Measurements from ENCODE around the gene TMEM158. TPM values are rescaled to one million over a fixed set of nuclear protein-coding genes. Genes with fewer than 3 reads are reported as not detected.

TMEM158 gene
- total and polyA plus RNA-seq, 2 donors (not counting 1 experiment from before 2014, with no cell fraction given): 31.6 to 125 TPM

- H2AFZ ChIP-seq (ENCODE audit: low read length): no peak overlapping the region
- no peaks in the 10 kb centered on the region for H3K9me3 ChIP-seq (ENCODE audit: control insufficient read depth, insufficient read depth, low read depth, low read length)
- H4K20me1 ChIP-seq (ENCODE audit: control insufficient read depth, extremely low read depth, insufficient read depth, low read length): no peaks in the 10 kb centered on the region
- no peaks in the 10 kb centered on the region for H3K27me3 ChIP-seq (ENCODE audit: control insufficient read depth, insufficient read depth, low read length)
- TF ChIP-seq, protein P1, sequence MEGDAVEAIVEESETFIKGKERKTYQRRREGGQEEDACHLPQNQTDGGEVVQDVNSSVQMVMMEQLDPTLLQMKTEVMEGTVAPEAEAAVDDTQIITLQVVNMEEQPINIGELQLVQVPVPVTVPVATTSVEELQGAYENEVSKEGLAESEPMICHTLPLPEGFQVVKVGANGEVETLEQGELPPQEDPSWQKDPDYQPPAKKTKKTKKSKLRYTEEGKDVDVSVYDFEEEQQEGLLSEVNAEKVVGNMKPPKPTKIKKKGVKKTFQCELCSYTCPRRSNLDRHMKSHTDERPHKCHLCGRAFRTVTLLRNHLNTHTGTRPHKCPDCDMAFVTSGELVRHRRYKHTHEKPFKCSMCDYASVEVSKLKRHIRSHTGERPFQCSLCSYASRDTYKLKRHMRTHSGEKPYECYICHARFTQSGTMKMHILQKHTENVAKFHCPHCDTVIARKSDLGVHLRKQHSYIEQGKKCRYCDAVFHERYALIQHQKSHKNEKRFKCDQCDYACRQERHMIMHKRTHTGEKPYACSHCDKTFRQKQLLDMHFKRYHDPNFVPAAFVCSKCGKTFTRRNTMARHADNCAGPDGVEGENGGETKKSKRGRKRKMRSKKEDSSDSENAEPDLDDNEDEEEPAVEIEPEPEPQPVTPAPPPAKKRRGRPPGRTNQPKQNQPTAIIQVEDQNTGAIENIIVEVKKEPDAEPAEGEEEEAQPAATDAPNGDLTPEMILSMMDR (conservative IDR thresholded peaks at IDR 0.05 in 1 of 2, IDR thresholded peaks at IDR 0.05 in 1 of 2; ENCODE audit: low read depth in 1 of 2, low read length in 2 of 2): no peak
- TF ChIP-seq EZH2 (IDR thresholded peaks at IDR 0.05; ENCODE audit: low read length, missing control alignments): no peak
- H3K27ac ChIP-seq (ENCODE audit: insufficient read depth, low read length): no peak overlapping the region
- H3K4me3 ChIP-seq (replicated peaks in 1 of 4; ENCODE audit: control extremely low read depth in 1 of 4, insufficient read depth in 1 of 4, low read depth in 3 of 4, low read length in 4 of 4): no peak overlapping the region
- H3K4me1 ChIP-seq (ENCODE audit: control insufficient read depth, extremely low read depth, insufficient read depth, low read length): peaks cover 1% of the 10 kb centered on the region
- no peak for DNase-seq (ENCODE audit: low read depth in 2 of 2)
- H3K4me2 ChIP-seq (ENCODE audit: extremely low read depth, insufficient read depth, low read length): no peak overlapping the region
- no peaks in the 10 kb centered on the region for H3K79me2 ChIP-seq (ENCODE audit: control insufficient read depth, insufficient read depth, low read length)
- no peak overlapping the region for H3K9ac ChIP-seq (ENCODE audit: insufficient read depth, low read length)
- H3K36me3 ChIP-seq (ENCODE audit: control insufficient read depth, insufficient read depth, low read length): no peaks in the 10 kb centered on the region
These were observed 49.2 kb downstream of the TMEM158 start for GRCh38 chr3:45176912-45177311.

Other genes with a start within 250 kb of the TMEM158 start
- gene CLEC3B, start 200.0 kb downstream of the TMEM158 start, total RNA-seq: 20.0 and 56.3 TPM in 2 replicates
- gene CLEC3B, start 200.0 kb downstream of the TMEM158 start, polyA plus RNA-seq: 49.2 and 87.2 TPM in 2 replicates
- 16.9 and 56.1 TPM in 2 replicates for gene CDCP1, start 79.9 kb downstream of the TMEM158 start, total RNA-seq
- gene CDCP1, start 79.9 kb downstream of the TMEM158 start, polyA plus RNA-seq: 25.6 and 59.1 TPM in 2 replicates
- gene LARS2, start 162.3 kb upstream of the TMEM158 start, total RNA-seq: 20.3 and 22.5 TPM in 2 replicates
- gene LARS2, start 162.3 kb upstream of the TMEM158 start, polyA plus RNA-seq: 12.4 and 14.5 TPM in 2 replicates